Gastroesophageal sphincter (tissue), 3 donors: ENCODE data around the gene SLC2A6.

Source experiments
- CTCF ChIP-seq, 4 experiments: fragments of 200-600 bp in 2 of 4; fragments of 450-650 bp in 2 of 4; sonication (generic) in 1 of 4; IDR thresholded peaks; one replicate each; pipeline ENCODE4 v1.5.1; 2017 to 2019; ENCODE audit warnings: antibody characterized with exemption in 4 of 4, mild to moderate bottlenecking in 2 of 4, moderate library complexity in 2 of 4
- EP300 ChIP-seq: sonication (generic); formaldehyde crosslinking; IDR thresholded peaks from one replicate; pipeline ENCODE4 v1.6.1; 2017; ENCODE audit warnings: antibody characterized with exemption, mild to moderate bottlenecking
- POLR2A ChIP-seq, 2 donors: fragments of 450-650 bp; IDR thresholded peaks; one replicate each; pipeline ENCODE4 v1.6.1; 2017; ENCODE audit warnings: antibody characterized with exemption in 2 of 2, mild to moderate bottlenecking in 2 of 2, moderate library complexity in 1 of 2
- POLR2AphosphoS5 ChIP-seq: sonication (generic); formaldehyde crosslinking; IDR thresholded peaks from one replicate; pipeline ENCODE4 v1.6.1; 2017; ENCODE audit warnings: antibody characterized with exemption

- TF ChIP-seq POLR2A (IDR thresholded peaks at IDR 0.05): no peak
- TF ChIP-seq CTCF (IDR thresholded peaks at IDR 0.05): no peak
- no peak for TF ChIP-seq POLR2AphosphoS5
- TF ChIP-seq EP300: no peak
These were observed 35.7 kb downstream of the SLC2A6 start for GRCh38 chr9:133443248-133443647.
